PC-3 (cell line): Measurements from ENCODE around the gene CST6. TPM values are rescaled to one million over a fixed set of nuclear protein-coding genes. Genes with fewer than 3 reads are reported as not detected.

Source experiments
- ATAC-seq: fragments of 200-7000 bp; cut with Tn5 transposase; 2 replicates; pipeline ENCODE4 v1.9.1; 2020; ENCODE audit warnings: mild to moderate bottlenecking, moderate library complexity
- BruUV-seq: library from RNA; stranded (reverse); fragments of 400-500 nt; replicated peaks from 2 replicates; lab custom pipeline; 2021; lab: Mats Ljungman, UMichigan
- CTCF ChIA-PET: fragments of 300-600 bp; sonication (Branson Sonifier 250); formaldehyde crosslinking; loops from one replicate; lab custom pipeline; 2022; ENCODE audit warnings: antibody characterized with exemption; lab: Charles Lee
- POLR2A ChIA-PET: fragments of 300-600 bp; sonication (Branson Sonifier 250); formaldehyde crosslinking; loops from one replicate; lab custom pipeline; 2022; ENCODE audit warnings: antibody characterized with exemption; ENCODE audit not compliant: unreplicated experiment; lab: Charles Lee
- DNase-seq: peaks from one replicate; pipeline ENCODE4 v3.0.0-alpha.2; 2015
- H2AFZ ChIP-seq: fragments of 300-600 bp; sonication (generic); 2 replicates; pipeline ENCODE4 v1.6.0; 2016; ENCODE audit warnings: antibody characterized with exemption, low read length
- H3F3A ChIP-seq: fragments of 300-600 bp; sonication (generic); one replicate; pipeline ENCODE4 v1.6.0; 2017; ENCODE audit warnings: antibody characterized with exemption, low read length, control low read depth, mild to moderate bottlenecking; ENCODE audit not compliant: unreplicated experiment
- H3K27ac ChIP-seq: fragments of 300-600 bp; sonication (generic); 2 replicates; pipeline ENCODE4 v1.5.1; 2016; ENCODE audit warnings: mild to moderate bottlenecking, low read length
- H3K27me3 ChIP-seq: fragments of 300-600 bp; sonication (generic); 2 replicates; pipeline ENCODE4 v1.6.1; 2016; ENCODE audit warnings: low read length, mixed read lengths
- H3K36me3 ChIP-seq: fragments of 300-600 bp; sonication (generic); 2 replicates; pipeline ENCODE4 v1.6.1; 2016; ENCODE audit warnings: low read depth, mixed run types, low read length, mixed read lengths
- H3K4me1 ChIP-seq: fragments of 300-600 bp; sonication (generic); 2 replicates; pipeline ENCODE4 v1.5.1; 2016; ENCODE audit warnings: low read length; ENCODE audit not compliant: insufficient read depth
- H3K4me2 ChIP-seq: fragments of 300-600 bp; sonication (generic); 2 replicates; pipeline ENCODE4 v1.6.0; 2016; ENCODE audit warnings: low read length
- H3K4me3 ChIP-seq: fragments of 300-600 bp; sonication (generic); 2 replicates; pipeline ENCODE4 v1.5.1; 2016; ENCODE audit warnings: mild to moderate bottlenecking, low read length, mixed read lengths
- H3K79me2 ChIP-seq: fragments of 300-600 bp; sonication (generic); 2 replicates; pipeline ENCODE4 v1.6.1; 2017; ENCODE audit warnings: low read length, mixed read lengths
- H3K9ac ChIP-seq: fragments of 300-600 bp; sonication (generic); 2 replicates; pipeline ENCODE4 v1.6.0; 2016; ENCODE audit warnings: mild to moderate bottlenecking, low read length
- H3K9me2 ChIP-seq: fragments of 300-600 bp; sonication (generic); replicated peaks from 2 replicates; pipeline ENCODE4 v1.6.1; 2016; ENCODE audit warnings: mixed run types, low read length, mixed read lengths
- H3K9me3 ChIP-seq: fragments of 300-600 bp; sonication (generic); 2 replicates; pipeline ENCODE4 v1.6.1; 2016; ENCODE audit warnings: low read length, mixed read lengths
- H4K20me1 ChIP-seq: fragments of 300-600 bp; sonication (generic); 2 replicates; pipeline ENCODE4 v1.6.1; 2016; ENCODE audit warnings: low read length, mixed read lengths
- EZH2 ChIP-seq: fragments of 300-600 bp; sonication (generic); IDR thresholded peaks from one replicate; pipeline ENCODE4 v1.6.1; 2017; ENCODE audit warnings: antibody characterized with exemption, mild to moderate bottlenecking, low read length; ENCODE audit not compliant: unreplicated experiment
- EZH2phosphoT487 ChIP-seq: fragments of 300-600 bp; sonication (generic); IDR thresholded peaks from 2 replicates; pipeline ENCODE4 v1.6.1; 2018; ENCODE audit warnings: mild to moderate bottlenecking, antibody characterized with exemption, low read length, borderline replicate concordance
- intact Hi-C: fragments of 100-400 bp; cut with micrococcal nuclease; formaldehyde crosslinking; loops from 2 replicates; pipeline ENCODE4 v1.9.0; 2023
- total RNA-seq: library from RNA; depleted of rRNA; stranded (reverse); fragments of >200 nt; gene quantifications from 2 replicates; pipeline ENCODE4 v1.2.3, GENCODE V29; 2014
- TF ChIP-seq, protein P1 (sequence below): fragments of 300-600 bp; sonication (generic); conservative IDR thresholded peaks from 2 replicates; pipeline ENCODE4 v1.5.1; 2017; ENCODE audit warnings: antibody characterized with exemption, low read depth, mild to moderate bottlenecking, low read length

Gene CST6
- total RNA-seq, 1 experiment from 2014 or later: 84.2 TPM

DNA sequence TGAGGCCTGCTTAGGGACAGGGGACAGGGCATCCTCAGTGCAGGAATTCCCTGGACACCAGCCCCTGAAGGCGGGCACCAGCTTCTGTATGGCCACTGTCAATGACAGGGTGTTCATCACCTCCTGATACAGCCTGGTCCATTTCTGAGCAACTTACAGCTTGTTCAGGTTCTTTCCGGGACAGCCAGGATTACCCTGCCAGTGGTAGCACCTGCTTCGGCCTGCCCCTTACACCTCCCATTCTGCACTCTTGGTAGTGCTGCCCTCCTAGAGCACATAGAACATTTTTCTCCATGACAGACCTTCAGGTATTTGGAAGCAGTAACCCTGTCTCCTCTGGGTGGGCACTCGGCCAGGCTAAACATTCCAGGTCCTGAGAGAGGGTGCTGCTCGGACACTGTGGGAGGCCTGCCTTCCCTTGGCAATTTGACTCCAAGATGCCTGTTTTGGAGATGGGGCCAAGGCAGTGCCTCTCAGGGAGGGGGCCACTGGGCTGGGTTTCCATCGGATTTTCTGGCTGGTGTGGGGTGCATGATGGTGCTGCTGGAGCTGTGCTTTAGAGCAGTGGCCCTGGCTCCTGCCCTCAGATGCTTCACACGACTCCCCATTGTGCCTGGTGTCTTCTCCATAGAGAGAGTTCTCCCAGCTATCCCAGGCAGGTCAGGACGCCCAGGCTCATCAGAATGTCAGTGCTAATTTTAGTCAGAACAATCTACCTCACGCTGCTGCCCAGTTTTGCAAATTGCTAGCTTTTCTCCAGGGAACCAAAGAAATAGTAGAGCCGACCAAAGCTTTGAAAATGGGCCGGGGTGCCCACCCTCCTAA is 35.9 kb downstream of the CST6 start:
- Histone ChIP-seq H4K20me1 (no peaks in the 10 kb centered on the region), H3K4me1 (peaks cover 10% of the 10 kb centered on the region), H3K27ac (no peak overlapping the region), H3K4me3 (no peak overlapping the region), H3K27me3 (no peaks in the 10 kb centered on the region), H3K9me3 (no peaks in the 10 kb centered on the region), H3K79me2 (peaks cover 6% of the 10 kb centered on the region), H3K36me3 (no peaks in the 10 kb centered on the region), H3F3A (no peaks in the 10 kb centered on the region), H3K9me2 (no peaks in the 10 kb centered on the region), H3K9ac (no peak overlapping the region), H3K4me2 (no peak overlapping the region), H2AFZ (no peak overlapping the region)
- ATAC-seq: no peak
- ChIA-PET POLR2A (no interaction called here), CTCF (no interaction called here)
- TF ChIP-seq EZH2phosphoT487 (no peak), EZH2 (no peak)
- TF ChIP-seq, protein P1, sequence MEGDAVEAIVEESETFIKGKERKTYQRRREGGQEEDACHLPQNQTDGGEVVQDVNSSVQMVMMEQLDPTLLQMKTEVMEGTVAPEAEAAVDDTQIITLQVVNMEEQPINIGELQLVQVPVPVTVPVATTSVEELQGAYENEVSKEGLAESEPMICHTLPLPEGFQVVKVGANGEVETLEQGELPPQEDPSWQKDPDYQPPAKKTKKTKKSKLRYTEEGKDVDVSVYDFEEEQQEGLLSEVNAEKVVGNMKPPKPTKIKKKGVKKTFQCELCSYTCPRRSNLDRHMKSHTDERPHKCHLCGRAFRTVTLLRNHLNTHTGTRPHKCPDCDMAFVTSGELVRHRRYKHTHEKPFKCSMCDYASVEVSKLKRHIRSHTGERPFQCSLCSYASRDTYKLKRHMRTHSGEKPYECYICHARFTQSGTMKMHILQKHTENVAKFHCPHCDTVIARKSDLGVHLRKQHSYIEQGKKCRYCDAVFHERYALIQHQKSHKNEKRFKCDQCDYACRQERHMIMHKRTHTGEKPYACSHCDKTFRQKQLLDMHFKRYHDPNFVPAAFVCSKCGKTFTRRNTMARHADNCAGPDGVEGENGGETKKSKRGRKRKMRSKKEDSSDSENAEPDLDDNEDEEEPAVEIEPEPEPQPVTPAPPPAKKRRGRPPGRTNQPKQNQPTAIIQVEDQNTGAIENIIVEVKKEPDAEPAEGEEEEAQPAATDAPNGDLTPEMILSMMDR: no peak
- no peak for DNase-seq
- BruUV-seq: no TSS peak
- intact Hi-C loops: no loop called here

DNA sequence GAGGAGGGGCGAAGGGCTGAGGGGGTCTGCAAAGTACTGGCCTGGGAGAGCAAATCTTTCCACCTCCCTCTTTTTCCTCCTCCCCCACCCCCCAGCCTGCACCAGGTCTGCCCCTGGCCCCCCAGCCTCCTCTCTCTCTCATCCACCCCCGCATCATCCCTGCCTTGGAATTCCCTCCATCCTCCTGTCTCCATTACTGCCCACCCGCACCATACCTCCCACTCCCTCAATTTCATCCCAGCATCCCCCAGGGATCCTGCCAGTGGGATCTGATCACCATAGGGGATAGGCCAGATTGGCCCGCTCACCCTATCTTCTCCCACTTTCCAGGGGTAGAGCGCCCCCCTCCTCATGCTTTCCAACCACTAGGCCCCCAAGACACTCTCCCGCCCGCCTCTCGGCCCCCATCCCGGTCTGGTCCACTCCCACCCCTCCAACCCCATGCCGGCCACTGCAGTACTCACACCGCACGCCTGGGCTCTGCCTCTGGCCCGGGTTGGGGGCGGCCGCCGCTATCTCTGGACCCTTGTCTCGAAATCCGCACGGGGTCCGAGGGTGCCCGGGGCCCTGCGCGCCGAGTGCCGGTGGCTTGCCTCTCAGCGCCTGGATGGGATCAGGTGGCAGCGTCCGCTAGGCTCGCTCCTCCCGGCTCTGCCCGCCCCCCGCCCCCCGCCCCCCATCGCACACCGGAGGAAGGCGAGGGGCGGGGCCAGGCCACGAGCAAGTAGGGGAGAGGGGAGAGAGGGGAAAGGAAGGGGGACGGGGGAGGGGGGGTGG is 36.9 kb downstream of the CST6 start, which contains the start of gene GAL3ST3:
Gene GAL3ST3 (minus strand): TSS at position 615 of the 777 bp plus-strand sequence. CDS start 3,746 bp downstream, outside the sequence.
- Histone ChIP-seq H3F3A (no peaks in the 10 kb centered on the region), H3K27ac (no peak within 1 kb of the TSS), H3K4me3 (no peak within 1 kb of the TSS), H3K79me2 (peaks cover 16% of the 10 kb centered on the region), H3K27me3 (no peaks in the 10 kb centered on the region), H4K20me1 (no peaks in the 10 kb centered on the region), H3K36me3 (no peaks in the 10 kb centered on the region; the same call in 1 of the 2 replicates), H3K4me1 (peaks cover 17% of the 10 kb centered on the region), H3K9ac (no peak within 1 kb of the TSS), H3K9me3 (no peaks in the 10 kb centered on the region), H3K9me2 (no peaks in the 10 kb centered on the region), H3K4me2 (no peak within 1 kb of the TSS), H2AFZ (no peak within 1 kb of the TSS)
- CTCF ChIA-PET: no interaction called here
- DNase-seq (no peak), ATAC-seq (no peak)
- TF ChIP-seq EZH2phosphoT487 (no peak), EZH2 (no peak)
- TF ChIP-seq, protein P1: no peak
- BruUV-seq: no TSS peak
- intact Hi-C loops: no loop called here
- POLR2A ChIA-PET: no interaction called here
